ENCODE data around the gene EDRF1.

Gene EDRF1

GRCh38 chr10:125775491-125776106 lies 56.1 kb downstream of the EDRF1 start, which contains the start of gene MMP21:
Gene MMP21, minus strand, starts transcription at chr10:125775821. Its CDS starts 0 bp downstream, at chr10:125775821.
- H3K4me1 ChIP-seq (ENCODE audit: control insufficient read depth, low read depth, low read length) = no peaks in the 10 kb centered on the region
- no peak within 1 kb of the TSS for H3K4me2 ChIP-seq (ENCODE audit: low read length)
- no peak within 1 kb of the TSS for H2AK5ac ChIP-seq (ENCODE audit: low read length)
- no peak within 1 kb of the TSS for H3K56ac ChIP-seq (ENCODE audit: low read length)
- H3K36me3 ChIP-seq (ENCODE audit: control insufficient read depth, insufficient read depth, low read length) = no peaks in the 10 kb centered on the region
- H4K8ac ChIP-seq (ENCODE audit: low read depth, low read length) = no peak within 1 kb of the TSS
- no peak within 1 kb of the TSS for H3K27ac ChIP-seq (ENCODE audit: low read depth, low read length)
- H3K79me2 ChIP-seq (ENCODE audit: control insufficient read depth, insufficient read depth, low read length) = no peaks in the 10 kb centered on the region
- no peaks in the 10 kb centered on the region for H3K79me1 ChIP-seq (ENCODE audit: low read length)
- no peaks in the 10 kb centered on the region for H3K27me3 ChIP-seq (ENCODE audit: insufficient read depth, low read length, poor library complexity)
- H3K9ac ChIP-seq (ENCODE audit: low read length) = no peak within 1 kb of the TSS
- no peak within 1 kb of the TSS for H4K5ac ChIP-seq (ENCODE audit: low read length)
- H3K18ac ChIP-seq (ENCODE audit: low read length) = no peak within 1 kb of the TSS
- H2BK15ac ChIP-seq (replicated peaks; ENCODE audit: low read depth) = no peak within 1 kb of the TSS
- no peak within 1 kb of the TSS for H2BK5ac ChIP-seq (ENCODE audit: low read length)
- H3K4ac ChIP-seq (ENCODE audit: low read depth, low read length) = no peak within 1 kb of the TSS
- no peak within 1 kb of the TSS for H3K4me3 ChIP-seq (ENCODE audit: low read length)
- H3K23ac ChIP-seq (ENCODE audit: low read length) = no peak within 1 kb of the TSS
- DNase-seq = no peak
- WGBS (ENCODE audit: extremely low coverage, insufficient coverage, low lambda C conversion rate) = no CpG with 5 or more reads among the region's 26 CpGs
- H2BK120ac ChIP-seq (ENCODE audit: low read depth, low read length) = no peak within 1 kb of the TSS

- H3K79me2 ChIP-seq (ENCODE audit: control insufficient read depth, insufficient read depth, low read length) = no peaks in the 10 kb centered on the region
- no peaks in the 10 kb centered on the region for H3K79me1 ChIP-seq (ENCODE audit: low read length)
- no peak overlapping the region for H3K18ac ChIP-seq (ENCODE audit: low read length)
- H2BK120ac ChIP-seq (ENCODE audit: low read depth, low read length) = no peak overlapping the region
- H3K36me3 ChIP-seq (ENCODE audit: control insufficient read depth, insufficient read depth, low read length) = no peaks in the 10 kb centered on the region
- no CpG with 5 or more reads among the region's 9 CpGs for WGBS (ENCODE audit: extremely low coverage, insufficient coverage, low lambda C conversion rate)
- no peak overlapping the region for H3K27ac ChIP-seq (ENCODE audit: low read depth, low read length)
- no peak overlapping the region for H3K23ac ChIP-seq (ENCODE audit: low read length)
- H3K56ac ChIP-seq (ENCODE audit: low read length) = no peak overlapping the region
- H2AK5ac ChIP-seq (ENCODE audit: low read length) = no peak overlapping the region
- no peak for DNase-seq
- no peaks in the 10 kb centered on the region for H3K27me3 ChIP-seq (ENCODE audit: insufficient read depth, low read length, poor library complexity)
- no peaks in the 10 kb centered on the region for H3K4me1 ChIP-seq (ENCODE audit: control insufficient read depth, low read depth, low read length)
- no peak overlapping the region for H3K4me3 ChIP-seq (ENCODE audit: low read length)
- no peak overlapping the region for H3K9ac ChIP-seq (ENCODE audit: low read length)
- H3K4ac ChIP-seq (ENCODE audit: low read depth, low read length) = no peak overlapping the region
- no peak overlapping the region for H3K4me2 ChIP-seq (ENCODE audit: low read length)
- no peak overlapping the region for H2BK5ac ChIP-seq (ENCODE audit: low read length)
- H4K5ac ChIP-seq (ENCODE audit: low read length) = no peak overlapping the region
- H4K8ac ChIP-seq (ENCODE audit: low read depth, low read length) = no peak overlapping the region
- H2BK15ac ChIP-seq (replicated peaks; ENCODE audit: low read depth) = no peak overlapping the region
Observed at GRCh38 chr10:125777806-125778205, 58.3 kb downstream of the EDRF1 start.

DNA sequence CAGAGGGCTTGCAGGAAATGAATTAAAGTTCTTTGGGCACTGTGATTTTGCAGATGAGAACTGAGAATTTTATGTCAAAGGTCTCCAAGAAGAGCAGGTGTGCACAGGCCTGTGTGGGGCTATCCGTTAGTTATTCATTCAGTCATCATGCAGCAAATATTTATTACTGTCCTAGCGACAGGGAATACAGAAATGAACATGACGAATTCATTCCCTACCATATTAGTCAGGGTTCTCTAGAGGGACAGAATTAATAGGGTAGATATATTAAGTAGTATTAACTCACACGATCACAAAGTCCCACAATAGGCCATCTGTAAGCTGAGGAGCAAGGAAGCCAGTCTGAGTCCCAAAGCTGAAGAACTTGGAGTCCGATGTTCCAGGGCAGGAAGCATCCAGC lies 59.0 kb downstream of the EDRF1 start:
- Histone ChIP-seq H3K4me1 (ENCODE audit: control insufficient read depth, low read depth, low read length) (no peaks in the 10 kb centered on the region), H3K4me2 (ENCODE audit: low read length) (no peak overlapping the region), H2BK5ac (ENCODE audit: low read length) (no peak overlapping the region), H3K18ac (ENCODE audit: low read length) (no peak overlapping the region), H2BK120ac (ENCODE audit: low read depth, low read length) (no peak overlapping the region), H3K27ac (ENCODE audit: low read depth, low read length) (no peak overlapping the region), H2BK15ac (replicated peaks; ENCODE audit: low read depth) (no peak overlapping the region), H3K56ac (ENCODE audit: low read length) (no peak overlapping the region), H3K79me2 (ENCODE audit: control insufficient read depth, insufficient read depth, low read length) (no peaks in the 10 kb centered on the region), H2AK5ac (ENCODE audit: low read length) (no peak overlapping the region), H3K9ac (ENCODE audit: low read length) (no peak overlapping the region), H4K8ac (ENCODE audit: low read depth, low read length) (no peak overlapping the region), H3K4me3 (ENCODE audit: low read length) (no peak overlapping the region), H3K36me3 (ENCODE audit: control insufficient read depth, insufficient read depth, low read length) (no peaks in the 10 kb centered on the region), H3K79me1 (ENCODE audit: low read length) (no peaks in the 10 kb centered on the region), H3K4ac (ENCODE audit: low read depth, low read length) (no peak overlapping the region), H4K5ac (ENCODE audit: low read length) (no peak overlapping the region), H3K23ac (ENCODE audit: low read length) (no peak overlapping the region), H3K27me3 (ENCODE audit: insufficient read depth, low read length, poor library complexity) (no peaks in the 10 kb centered on the region)
- no CpG with 5 or more reads among the region's 5 CpGs for WGBS (ENCODE audit: extremely low coverage, insufficient coverage, low lambda C conversion rate)
- DNase-seq = no peak

- no peak overlapping the region for H3K27ac ChIP-seq (ENCODE audit: low read depth, low read length)
- no peaks in the 10 kb centered on the region for H3K79me1 ChIP-seq (ENCODE audit: low read length)
- no peaks in the 10 kb centered on the region for H3K36me3 ChIP-seq (ENCODE audit: control insufficient read depth, insufficient read depth, low read length)
- no peak overlapping the region for H2BK15ac ChIP-seq (replicated peaks; ENCODE audit: low read depth)
- no CpG with 5 or more reads among the region's 10 CpGs for WGBS (ENCODE audit: extremely low coverage, insufficient coverage, low lambda C conversion rate)
- H4K5ac ChIP-seq (ENCODE audit: low read length) = no peak overlapping the region
- no peaks in the 10 kb centered on the region for H3K4me1 ChIP-seq (ENCODE audit: control insufficient read depth, low read depth, low read length)
- H3K23ac ChIP-seq (ENCODE audit: low read length) = no peak overlapping the region
- DNase-seq = no peak
- no peak overlapping the region for H2AK5ac ChIP-seq (ENCODE audit: low read length)
- no peak overlapping the region for H4K8ac ChIP-seq (ENCODE audit: low read depth, low read length)
- no peak overlapping the region for H2BK120ac ChIP-seq (ENCODE audit: low read depth, low read length)
- H3K4me2 ChIP-seq (ENCODE audit: low read length) = no peak overlapping the region
- no peak overlapping the region for H3K9ac ChIP-seq (ENCODE audit: low read length)
- H3K18ac ChIP-seq (ENCODE audit: low read length) = no peak overlapping the region
- no peak overlapping the region for H2BK5ac ChIP-seq (ENCODE audit: low read length)
- H3K4ac ChIP-seq (ENCODE audit: low read depth, low read length) = no peak overlapping the region
- H3K27me3 ChIP-seq (ENCODE audit: insufficient read depth, low read length, poor library complexity) = no peaks in the 10 kb centered on the region
- H3K56ac ChIP-seq (ENCODE audit: low read length) = no peak overlapping the region
- H3K79me2 ChIP-seq (ENCODE audit: control insufficient read depth, insufficient read depth, low read length) = no peaks in the 10 kb centered on the region
- no peak overlapping the region for H3K4me3 ChIP-seq (ENCODE audit: low read length)
Observed at GRCh38 chr10:125779403-125780327, 60.2 kb downstream of the EDRF1 start.

GRCh38 chr10:125781374-125781773 lies 61.9 kb downstream of the EDRF1 start:
- Histone ChIP-seq H3K27ac (ENCODE audit: low read depth, low read length) (no peak overlapping the region), H4K5ac (ENCODE audit: low read length) (no peak overlapping the region), H3K4me2 (ENCODE audit: low read length) (no peak overlapping the region), H2BK15ac (replicated peaks; ENCODE audit: low read depth) (no peak overlapping the region), H3K4me1 (ENCODE audit: control insufficient read depth, low read depth, low read length) (no peaks in the 10 kb centered on the region), H3K4me3 (ENCODE audit: low read length) (no peak overlapping the region), H3K79me1 (ENCODE audit: low read length) (no peaks in the 10 kb centered on the region), H3K27me3 (ENCODE audit: insufficient read depth, low read length, poor library complexity) (no peaks in the 10 kb centered on the region), H2BK120ac (ENCODE audit: low read depth, low read length) (no peak overlapping the region), H3K23ac (ENCODE audit: low read length) (no peak overlapping the region), H2AK5ac (ENCODE audit: low read length) (no peak overlapping the region), H3K4ac (ENCODE audit: low read depth, low read length) (no peak overlapping the region), H3K9ac (ENCODE audit: low read length) (no peak overlapping the region), H3K79me2 (ENCODE audit: control insufficient read depth, insufficient read depth, low read length) (no peaks in the 10 kb centered on the region), H2BK5ac (ENCODE audit: low read length) (no peak overlapping the region), H3K36me3 (ENCODE audit: control insufficient read depth, insufficient read depth, low read length) (no peaks in the 10 kb centered on the region), H3K18ac (ENCODE audit: low read length) (no peak overlapping the region), H3K56ac (ENCODE audit: low read length) (no peak overlapping the region), H4K8ac (ENCODE audit: low read depth, low read length) (no peak overlapping the region)
- WGBS (ENCODE audit: extremely low coverage, insufficient coverage, low lambda C conversion rate) = no CpG with 5 or more reads among the region's 8 CpGs
- no peak for DNase-seq

Measured in mesendoderm (in vitro differentiated cells).